K562 (cell line): ENCODE measurements around the gene IGFBPL1. TPM values are rescaled to one million over a fixed set of nuclear protein-coding genes. Genes with fewer than 3 reads are reported as not detected.

Experiments used
- ATAC-seq: fragments of 200-7000 bp; cut with Tn5 transposase; 3 replicates; pipeline ENCODE4 v1.9.1; 2020; ENCODE audit warnings: moderate library complexity
- BruUV-seq: library from RNA; stranded (reverse); fragments of 400-500 nt; replicated peaks from 2 replicates; lab custom pipeline; 2021; lab: Mats Ljungman, UMichigan
- CTCF ChIA-PET: fragments of 300-600 bp; formaldehyde crosslinking; extraction: SDS; loops from one replicate; lab custom pipeline; 2021; ENCODE audit warnings: low intra/inter-chr PET ratio; lab: Yijun Ruan, JAX
- POLR2A ChIA-PET: fragments of 300-600, 350-650 bp; sonication (Branson Sonifier 250); formaldehyde crosslinking; extraction: SDS; loops from one replicate; lab custom pipeline; 2021; ENCODE audit warnings: antibody characterized with exemption, inconsistent platforms; lab: Yijun Ruan, JAX
- DNase-seq, 4 experiments: peaks; one replicate each; pipeline versions ENCODE4 v3.0.0 to v3.0.0-alpha.2; 2011 to 2018; ENCODE audit warnings: low spot score in 3 of 4, mixed read lengths in 3 of 4; ENCODE audit errors: extremely low read depth in 1 of 4
- FAIRE-seq: peaks from 2 replicates; lab custom pipeline; 2011; peaks lifted over from hg19 to GRCh38; lab: Jason Lieb, UNC
- H2AFZ ChIP-seq: 2 replicates; pipeline ENCODE4 v1.6.0; 2011; ENCODE audit warnings: low read depth, low read length, control low read depth, inconsistent platforms
- H3K27ac ChIP-seq: fragments of 200-600 bp; 3 replicates; pipeline ENCODE4 v1.8.0; 2011; ENCODE audit warnings: low read depth, mild to moderate bottlenecking, control low read depth, inconsistent platforms, low read length, moderate library complexity, mixed read lengths; ENCODE audit errors: extremely low read depth
- H3K27me3 ChIP-seq, 2 experiments: fragments of 300-600 bp in 1 of 2; 2 replicates in 1 of 2; 3 replicates in 1 of 2; pipeline versions ENCODE4 v1.6.0 to v1.8.0; 2011; ENCODE audit warnings: inconsistent platforms in 2 of 2, low read length in 2 of 2, mild to moderate bottlenecking in 1 of 2, mixed read lengths in 1 of 2, moderate library complexity in 1 of 2; ENCODE audit not compliant: control insufficient read depth in 2 of 2, insufficient read depth in 2 of 2
- H3K36me3 ChIP-seq: fragments of 300-600 bp; 3 replicates; pipeline ENCODE4 v1.8.0; 2011; ENCODE audit warnings: mild to moderate bottlenecking, low read length, inconsistent platforms; ENCODE audit not compliant: control insufficient read depth, insufficient read depth
- H3K4me1 ChIP-seq, 2 experiments: fragments of 200-600 bp in 1 of 2; replicated peaks in 1 of 2; 2 replicates in 1 of 2; 3 replicates in 1 of 2; pipeline versions ENCODE4 v1.5.1 to v1.8.0; 2011; ENCODE audit warnings: inconsistent platforms in 2 of 2, low read length in 2 of 2, mild to moderate bottlenecking in 1 of 2, mixed read lengths in 1 of 2, moderate library complexity in 1 of 2; ENCODE audit not compliant: control insufficient read depth in 2 of 2, insufficient read depth in 2 of 2
- H3K4me2 ChIP-seq: 2 replicates; pipeline ENCODE4 v1.6.1; 2011; ENCODE audit warnings: low read length, control low read depth, inconsistent platforms, mixed read lengths; ENCODE audit not compliant: insufficient read depth
- H3K4me3 ChIP-seq: fragments of 200-600 bp; sonication (generic), shearing (Covaris generic); 2 replicates; pipeline ENCODE4 v1.5.1; 2016; ENCODE audit warnings: control low read depth, inconsistent platforms
- H3K79me2 ChIP-seq: fragments of 200-600 bp; 3 replicates; pipeline ENCODE4 v1.8.0; 2011; ENCODE audit warnings: low read length, inconsistent platforms; ENCODE audit not compliant: control insufficient read depth, insufficient read depth
- H3K9ac ChIP-seq, 2 experiments: 2 replicates each; pipeline versions ENCODE4 v1.6.0 to v1.6.1; 2011; ENCODE audit warnings: low read depth in 2 of 2, low read length in 2 of 2, control low read depth in 1 of 2, inconsistent platforms in 1 of 2, mild to moderate bottlenecking in 1 of 2, mixed read lengths in 1 of 2; ENCODE audit not compliant: insufficient read depth in 1 of 2
- H3K9me1 ChIP-seq: one replicate; pipeline ENCODE4 v1.6.0; 2011; ENCODE audit warnings: inconsistent platforms, mild to moderate bottlenecking, low read length, moderate library complexity; ENCODE audit not compliant: control insufficient read depth, insufficient read depth
- H3K9me3 ChIP-seq: replicated peaks from 2 replicates; pipeline ENCODE4 v1.5.1; 2011; ENCODE audit warnings: low read depth, low read length, inconsistent platforms; ENCODE audit not compliant: control insufficient read depth, insufficient read depth
- H4K20me1 ChIP-seq: replicated peaks from 2 replicates; pipeline ENCODE4 v1.6.1; 2011; ENCODE audit warnings: low read length, inconsistent platforms, mixed read lengths; ENCODE audit not compliant: control insufficient read depth, insufficient read depth
- CEBPB ChIP-seq: fragments of 450-650 bp; IDR thresholded peaks from 2 replicates; pipeline ENCODE4 v1.6.1; 2016; ENCODE audit warnings: missing genetic modification characterization, missing compliant biosample characterization
- EP300 ChIP-seq: IDR thresholded peaks from 2 replicates; pipeline ENCODE4 v1.6.1; 2012; ENCODE audit warnings: low read length, improper control_type of control experiment
- ESRRB ChIP-seq: fragments of 250-450 bp; sonication (Bioruptor Pico); IDR thresholded peaks from 2 replicates; pipeline ENCODE4 v1.5.0; 2020; ENCODE audit warnings: mild to moderate bottlenecking, moderate library complexity, borderline replicate concordance
- FOXA3 ChIP-seq, 2 experiments: fragments of 450-650 bp in 1 of 2; sonication (generic) in 1 of 2; formaldehyde crosslinking; IDR thresholded peaks in 1 of 2; conservative IDR thresholded peaks in 1 of 2; 2 replicates each; pipeline versions ENCODE4 v1.4.0 to v1.8.0; 2020 to 2022; ENCODE audit warnings: mild to moderate bottlenecking in 2 of 2, missing genetic modification reagents in 1 of 2
- JUND ChIP-seq, 2 experiments: IDR thresholded peaks; 2 replicates in 1 of 2; 3 replicates in 1 of 2; pipeline ENCODE4 v1.6.1; 2011; ENCODE audit warnings: borderline replicate concordance in 2 of 2, low read depth in 2 of 2, low read length in 2 of 2, improper control_type of control experiment in 1 of 2, missing biosample characterization in 1 of 2, missing genetic modification characterization in 1 of 2, missing genetic modification reagents in 1 of 2
- MEF2D ChIP-seq: conservative IDR thresholded peaks from 2 replicates; pipeline ENCODE4 v1.6.1; 2016; ENCODE audit warnings: low read depth, missing genetic modification characterization, missing compliant biosample characterization
- MTA3 ChIP-seq: fragments of 450-650 bp; formaldehyde crosslinking; IDR thresholded peaks from 2 replicates; pipeline ENCODE4 v1.6.1; 2017; ENCODE audit warnings: mild to moderate bottlenecking, borderline replicate concordance
- NFE2 ChIP-seq: IDR thresholded peaks from 2 replicates; pipeline ENCODE4 v1.6.1; 2014; ENCODE audit warnings: antibody characterized with exemption, low read depth
- PHF8 ChIP-seq: fragments of 200-600 bp; sonication (generic); IDR thresholded peaks from 2 replicates; pipeline ENCODE4 v1.6.1; 2012; ENCODE audit warnings: mixed run types, mild to moderate bottlenecking, inconsistent platforms, low read length, moderate library complexity, borderline replicate concordance
- TEAD2 ChIP-seq: fragments of 450-650 bp; IDR thresholded peaks from 2 replicates; pipeline ENCODE4 v1.6.1; 2016; ENCODE audit warnings: missing genetic modification characterization, control low read depth, missing compliant biosample characterization
- VEZF1 ChIP-seq: fragments of 200-800 bp; sonication (Bioruptor generic); IDR thresholded peaks from 2 replicates; pipeline ENCODE4 v1.6.1; 2017; ENCODE audit warnings: missing genetic modification characterization, missing compliant biosample characterization
- ZBTB17 ChIP-seq: fragments of 450-650 bp; formaldehyde crosslinking; IDR thresholded peaks from 2 replicates; pipeline ENCODE4 v1.4.0; 2020; ENCODE audit warnings: mild to moderate bottlenecking
- ZFX ChIP-seq: sonication (generic); formaldehyde crosslinking; IDR thresholded peaks from 2 replicates; pipeline ENCODE4 v1.8.0; 2022; ENCODE audit warnings: mild to moderate bottlenecking, missing genetic modification reagents, moderate library complexity
- ZNF589 ChIP-seq: fragments of 200-800 bp; sonication (Bioruptor generic); IDR thresholded peaks from 2 replicates; pipeline ENCODE4 v1.6.1; 2016; ENCODE audit warnings: low read depth, missing genetic modification characterization, missing compliant biosample characterization
- ZNF695 ChIP-seq: fragments of 450-650 bp; formaldehyde crosslinking; IDR thresholded peaks from 2 replicates; pipeline ENCODE4 v1.4.0; 2020; ENCODE audit warnings: mild to moderate bottlenecking, moderate library complexity
- WGBS: fragments of 100-300 bp; shearing (Covaris generic); methylation state at CpG from one replicate; pipeline ENCODE4 v1.1.6; 2016; ENCODE audit warnings: low coverage, mixed read lengths; ENCODE audit not compliant: insufficient coverage; ENCODE audit errors: missing lambda C conversion rate; 5-methylcytosine and 5-hydroxymethylcytosine counted together
- in situ Hi-C: fragments of 300-500 bp; cut with MboI; formaldehyde crosslinking; loops from 4 replicates; pipeline ENCODE4 v1.15.0; 2018; ENCODE audit warnings: inconsistent platforms, mixed read lengths
- intact Hi-C: fragments of 100-400 bp; cut with micrococcal nuclease; formaldehyde crosslinking; loops from 2 replicates; pipeline ENCODE4 v1.14.2; 2022
- polyA plus RNA-seq, 8 experiments: library from polyadenylated mRNA; depleted of rRNA in 4 of 8; stranded (reverse) in 5 of 8; unstranded in 3 of 8; fragments of >200 nt; fragmentation: Nextera tagmentation in 2 of 8; fragmentation: Illumina TruSeq in 1 of 8; extraction: Ambion mirVana in 2 of 8; extraction: Trizol in 1 of 8; gene quantifications; 2 replicates each; pipeline versions ENCODE4 v1.2.1 to v1.2.3, GENCODE V29; 2011 to 2014; ENCODE audit warnings: inconsistent platforms in 1 of 8, missing spikeins in 1 of 8
- total RNA-seq, 7 experiments: library from RNA; depleted of rRNA in 6 of 7; stranded (reverse); fragments of >200 nt in 6 of 7; fragmentation: Illumina TruSeq in 2 of 7; extraction: Trizol in 2 of 7; gene quantifications; 2 replicates each; pipeline versions ENCODE4 v1.2.1 to v1.2.3, GENCODE V29; 2011 to 2021; ENCODE audit warnings: low replicate concordance in 1 of 7
- TF ChIP-seq, protein P1 (sequence below): fragments of 250-450 bp; sonication (Bioruptor Pico); IDR thresholded peaks from 2 replicates; pipeline ENCODE4 v1.5.0; 2020; ENCODE audit warnings: mild to moderate bottlenecking, borderline replicate concordance

IGFBPL1 gene
- total and polyA plus RNA-seq, 9 of the 15 experiments (the other 6 are each of a cell fraction or from before 2014, with no cell fraction given), result not detected

DNA sequence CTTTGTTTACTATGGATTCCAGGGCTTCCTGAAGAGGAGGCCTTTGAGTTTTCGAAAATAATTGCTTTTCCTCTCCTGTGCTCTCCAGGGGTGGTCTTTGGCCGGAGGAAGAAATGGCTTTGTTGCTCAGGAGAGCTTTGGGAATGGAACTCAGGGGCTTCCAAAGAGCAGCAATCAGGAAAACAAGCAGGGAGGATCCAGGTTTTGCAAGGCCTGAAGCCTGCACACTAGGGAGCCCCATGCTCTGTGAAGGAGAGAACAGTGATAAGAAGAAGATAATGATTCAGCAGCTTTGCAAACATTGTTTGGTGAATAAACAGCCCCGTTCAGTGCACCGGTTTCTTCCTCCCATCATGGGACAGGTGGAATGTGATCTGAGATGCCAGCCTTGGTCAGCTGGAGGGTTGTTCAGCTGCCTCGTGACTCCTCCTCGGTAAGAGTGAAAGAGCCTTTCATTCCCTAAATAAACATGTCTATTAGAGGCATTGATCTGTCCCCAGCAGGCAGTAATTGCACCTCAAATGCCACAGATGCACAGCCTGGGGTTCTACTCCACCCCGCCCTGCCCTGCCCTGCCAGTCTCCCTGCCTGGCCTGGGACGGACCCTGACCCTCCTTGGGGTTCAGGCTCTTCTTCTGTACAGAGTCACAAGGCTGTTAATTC lies 43.3 kb downstream of the IGFBPL1 start:
- no peaks in the 10 kb centered on the region for H3K9me3 ChIP-seq
- ChIA-PET POLR2A (interaction anchor here (0.6 to 1.2 kb wide), 3 partner anchors 9 to 16 kb away, joined by 3 to 5 read pairs (median 3); no protein-coding TSS in a partner anchor), CTCF (interaction anchor here (0.7 kb wide), 1 partner anchor 800 kb away, joined by 3 read pairs; no protein-coding TSS in a partner anchor)
- no peaks in the 10 kb centered on the region for H3K79me2 ChIP-seq
- no peaks in the 10 kb centered on the region for H4K20me1 ChIP-seq
- H3K4me2 ChIP-seq, result peak overlapping the region; percentile 63
- intact Hi-C loops (no loop called here), in situ Hi-C loops (no loop called here)
- H3K9ac ChIP-seq, result peak overlapping the region; percentile 50 to 54; a peak in 3 of 4 replicates
- H3K4me1 ChIP-seq, result peaks cover 13 to 16% of the 10 kb centered on the region in 2 experiments; a peak in 3 of 5 replicates
- no peaks in the 10 kb centered on the region for H3K27me3 ChIP-seq
- DNase-seq, result peak; percentile 56 to 67 (median 58)
- ATAC-seq, result peak; percentile 89
- FAIRE-seq, result peak; percentile 79
- no peaks in the 10 kb centered on the region for H3K9me1 ChIP-seq
- H2AFZ ChIP-seq, result peak overlapping the region; percentile 75
- H3K27ac ChIP-seq, result peak overlapping the region; percentile 40
- no peak overlapping the region for H3K4me3 ChIP-seq
- BruUV-seq, result no TSS peak
- H3K36me3 ChIP-seq, result no peaks in the 10 kb centered on the region
- WGBS, result 10% methylated on average over 7 of the region's 8 CpGs
- TF ChIP-seq NFE2 (peak; percentile 97), PHF8 (peak; percentile 28; the same call in 1 of the 2 replicates), CEBPB (tag) (0 out of 2 replicates have a peak, but pooled peaks have one; percentile 26), ESRRB (CRISPR knock-in tag) (0 out of 2 replicates have a peak, but pooled peaks have one; percentile 32), EP300 (peak; percentile 28; the same call in 1 of the 2 replicates), ZNF589 (CRISPR knock-in tag) (0 out of 2 replicates have a peak, but pooled peaks have one; percentile 17), ZNF695 (no peak), TEAD2 (tag) (peak; percentile 57; the same call in 1 of the 2 replicates), ZBTB17 (peak; percentile 32; the same call in 1 of the 2 replicates), VEZF1 (CRISPR knock-in tag) (peak; percentile 33; the same call in 1 of the 2 replicates), MEF2D (tag) (peak; percentile 50; the same call in 1 of the 2 replicates), JUND (IDR thresholded peaks at IDR 0.05; ENCODE audit: borderline replicate concordance, low read depth, low read length) (peak; percentile 32; the same call in 1 of the 2 replicates), JUND (tag; IDR thresholded peaks at IDR 0.05; ENCODE audit: borderline replicate concordance, low read depth, low read length) (peak; percentile 32; the same call in 2 of the 3 replicates), FOXA3 (CRISPR knock-in tag; conservative IDR thresholded peaks at IDR 0.05 in 1 of 2, IDR thresholded peaks at IDR 0.05 in 1 of 2) (0 out of 4 replicates have a peak, but pooled peaks of 1 of the 2 experiments have one; percentile 18), MTA3 (no peak), ZFX (CRISPR knock-in tag) (peak; percentile 86)
- TF ChIP-seq, protein P1, sequence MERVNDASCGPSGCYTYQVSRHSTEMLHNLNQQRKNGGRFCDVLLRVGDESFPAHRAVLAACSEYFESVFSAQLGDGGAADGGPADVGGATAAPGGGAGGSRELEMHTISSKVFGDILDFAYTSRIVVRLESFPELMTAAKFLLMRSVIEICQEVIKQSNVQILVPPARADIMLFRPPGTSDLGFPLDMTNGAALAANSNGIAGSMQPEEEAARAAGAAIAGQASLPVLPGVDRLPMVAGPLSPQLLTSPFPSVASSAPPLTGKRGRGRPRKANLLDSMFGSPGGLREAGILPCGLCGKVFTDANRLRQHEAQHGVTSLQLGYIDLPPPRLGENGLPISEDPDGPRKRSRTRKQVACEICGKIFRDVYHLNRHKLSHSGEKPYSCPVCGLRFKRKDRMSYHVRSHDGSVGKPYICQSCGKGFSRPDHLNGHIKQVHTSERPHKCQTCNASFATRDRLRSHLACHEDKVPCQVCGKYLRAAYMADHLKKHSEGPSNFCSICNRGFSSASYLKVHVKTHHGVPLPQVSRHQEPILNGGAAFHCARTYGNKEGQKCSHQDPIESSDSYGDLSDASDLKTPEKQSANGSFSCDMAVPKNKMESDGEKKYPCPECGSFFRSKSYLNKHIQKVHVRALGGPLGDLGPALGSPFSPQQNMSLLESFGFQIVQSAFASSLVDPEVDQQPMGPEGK (CRISPR knock-in tag), result peak; percentile 15; the same call in 1 of the 2 replicates
